HCT116 (cell line): Measurements from ENCODE around the gene ZNF57. TPM values are rescaled to one million over a fixed set of nuclear protein-coding genes. Genes with fewer than 3 reads are reported as not detected.

Experiments used
- ATAC-seq: fragments of 200-7000 bp; cut with Tn5 transposase; 2 replicates; pipeline ENCODE4 v1.9.1; 2020; ENCODE audit warnings: mild to moderate bottlenecking, moderate library complexity
- BruUV-seq: library from RNA; stranded (reverse); fragments of 400-500 nt; replicated peaks from 2 replicates; lab custom pipeline; 2021; lab: Mats Ljungman, UMichigan
- CTCF ChIA-PET: fragments of 300-600 bp; sonication (Branson Sonifier 250); formaldehyde crosslinking; loops from one replicate; lab custom pipeline; 2021; ENCODE audit warnings: antibody characterized with exemption; lab: Charles Lee
- POLR2A ChIA-PET: fragments of 300-600, 350-600 bp; sonication (Branson Sonifier 250); formaldehyde crosslinking; loops from one replicate; lab custom pipeline; 2021; ENCODE audit warnings: antibody characterized with exemption; lab: Charles Lee
- RAD21 ChIA-PET, 2 experiments: fragments of 300-600 bp; sonication (Branson Sonifier 250); formaldehyde crosslinking; loops; one replicate each; lab custom pipeline; 2023; ENCODE audit warnings: low total read pairs in 2 of 2; ENCODE audit not compliant: uncharacterized antibody in 2 of 2, unreplicated experiment in 2 of 2, low non-redundant PET in 1 of 2; lab: Charles Lee
- DNase-seq: peaks from one replicate; pipeline ENCODE4 v3.0.0-alpha.2; 2010; ENCODE audit warnings: low read depth, low spot score
- H2AFZ ChIP-seq: fragments of 200-600 bp; shearing (Covaris generic), sonication (generic); 2 replicates; pipeline ENCODE4 v1.6.1; 2017; ENCODE audit warnings: low read depth, mixed run types, mixed read lengths, antibody characterized with exemption, low read length; ENCODE audit not compliant: poor library complexity, severe bottlenecking
- H3K27ac ChIP-seq: 2 replicates; pipeline ENCODE4 v1.5.1; 2012; ENCODE audit warnings: low read depth, low read length
- H3K27me3 ChIP-seq: fragments of 200-600 bp; sonication (generic); 2 replicates; pipeline ENCODE4 v1.6.1; 2016; ENCODE audit warnings: mixed run types, low read length, mixed read lengths; ENCODE audit not compliant: insufficient read depth
- H3K36me3 ChIP-seq, 2 experiments: fragments of 200-500 bp in 1 of 2; fragments of 200-600 bp in 1 of 2; sonication (Bioruptor generic) in 1 of 2; sonication (generic) in 1 of 2; 2 replicates each; pipeline versions ENCODE4 v1.5.1 to v1.6.1; 2014 to 2016; ENCODE audit warnings: low read length in 2 of 2, inconsistent platforms in 1 of 2, mixed read lengths in 1 of 2, mixed run types in 1 of 2; ENCODE audit not compliant: insufficient read depth in 2 of 2, control insufficient read depth in 1 of 2
- H3K4me1 ChIP-seq, 2 experiments: fragments of 200-600 bp in 1 of 2; sonication (generic) in 1 of 2; 2 replicates each; pipeline versions ENCODE4 v1.5.1 to v1.6.1; 2012 to 2017; ENCODE audit warnings: low read length in 2 of 2, inconsistent platforms in 1 of 2, mild to moderate bottlenecking in 1 of 2, mixed read lengths in 1 of 2, mixed run types in 1 of 2, moderate library complexity in 1 of 2; ENCODE audit not compliant: insufficient read depth in 2 of 2, control insufficient read depth in 1 of 2
- H3K4me2 ChIP-seq: fragments of 200-600 bp; sonication (generic); 2 replicates; pipeline ENCODE4 v1.6.1; 2017; ENCODE audit warnings: mixed run types, low read length, mixed read lengths
- H3K4me3 ChIP-seq, 2 experiments: fragments of 200-600 bp in 1 of 2; sonication (generic) in 1 of 2; replicated peaks in 1 of 2; 2 replicates each; pipeline ENCODE4 v1.5.1; 2011 to 2016; ENCODE audit warnings: low read length in 2 of 2, control low read depth in 1 of 2, low read depth in 1 of 2, mild to moderate bottlenecking in 1 of 2, mixed read lengths in 1 of 2, mixed run types in 1 of 2
- H3K79me2 ChIP-seq: fragments of 200-600 bp; sonication (generic); 2 replicates; pipeline ENCODE4 v1.6.1; 2017; ENCODE audit warnings: mild to moderate bottlenecking, mixed run types, low read length, moderate library complexity, mixed read lengths; ENCODE audit not compliant: insufficient read depth
- H3K9ac ChIP-seq: fragments of 200-600 bp; sonication (generic); 2 replicates; pipeline ENCODE4 v1.6.1; 2016; ENCODE audit warnings: low read length, mixed read lengths
- H3K9me2 ChIP-seq: fragments of 200-600 bp; sonication (generic), shearing (Covaris generic); 2 replicates; pipeline ENCODE4 v1.6.1; 2017; ENCODE audit warnings: mixed run types, mild to moderate bottlenecking, moderate library complexity; ENCODE audit not compliant: insufficient read depth
- H3K9me3 ChIP-seq, 2 experiments: fragments of 200-500 bp in 1 of 2; fragments of 200-600 bp in 1 of 2; sonication (Bioruptor generic) in 1 of 2; sonication (generic) in 1 of 2; 2 replicates each; pipeline ENCODE4 v1.6.1; 2014 to 2017; ENCODE audit warnings: low read length in 2 of 2, mixed read lengths in 2 of 2, inconsistent platforms in 1 of 2, low read depth in 1 of 2, mild to moderate bottlenecking in 1 of 2, mixed run types in 1 of 2, moderate library complexity in 1 of 2; ENCODE audit not compliant: control insufficient read depth in 1 of 2, insufficient read depth in 1 of 2
- H4K20me1 ChIP-seq: fragments of 200-600 bp; sonication (generic), shearing (Covaris generic); 2 replicates; pipeline ENCODE4 v1.6.1; 2017; ENCODE audit warnings: mixed run types, mild to moderate bottlenecking, moderate library complexity; ENCODE audit not compliant: insufficient read depth
- CEBPB ChIP-seq: IDR thresholded peaks from 2 replicates; pipeline ENCODE4 v1.6.1; 2012; ENCODE audit warnings: low read depth
- ELF1 ChIP-seq: IDR thresholded peaks from 2 replicates; pipeline ENCODE4 v1.6.1; 2012; ENCODE audit warnings: low read depth, borderline replicate concordance
- EZH2 ChIP-seq: fragments of 200-600 bp; sonication (generic); IDR thresholded peaks from 2 replicates; pipeline ENCODE4 v1.6.1; 2017; ENCODE audit warnings: antibody characterized with exemption, mixed run types
- FOSL1 ChIP-seq: IDR thresholded peaks from 2 replicates; pipeline ENCODE4 v1.6.1; 2012; ENCODE audit warnings: low read depth
- POLR2AphosphoS5 ChIP-seq: IDR thresholded peaks from 2 replicates; pipeline ENCODE4 v1.6.1; 2011; ENCODE audit warnings: mild to moderate bottlenecking, low read depth, low read length, moderate library complexity
- RAD21 ChIP-seq: IDR thresholded peaks from 2 replicates; pipeline ENCODE4 v1.6.1; 2012; ENCODE audit warnings: low read depth, mild to moderate bottlenecking
- SP1 ChIP-seq: IDR thresholded peaks from 2 replicates; pipeline ENCODE4 v1.6.1; 2012; ENCODE audit warnings: low read depth
- SRF ChIP-seq: IDR thresholded peaks from 2 replicates; pipeline ENCODE4 v1.6.1; 2012; ENCODE audit warnings: low read depth
- TCF7L2 ChIP-seq: IDR thresholded peaks from 2 replicates; pipeline ENCODE4 v1.7.0; 2011; ENCODE audit warnings: borderline replicate concordance, inconsistent platforms; ENCODE audit not compliant: insufficient read depth, insufficient read length; ENCODE audit errors: extremely low read depth
- YY1 ChIP-seq: IDR thresholded peaks from 2 replicates; pipeline ENCODE4 v1.6.1; 2011; ENCODE audit warnings: low read length, low read depth, moderate library complexity, mild to moderate bottlenecking; ENCODE audit not compliant: insufficient replicate concordance; ENCODE audit errors: extremely low read depth
- ZNF274 ChIP-seq: fragments of 200-500 bp; sonication (Bioruptor generic); IDR thresholded peaks from 2 replicates; pipeline ENCODE4 v1.6.1; 2014; ENCODE audit warnings: mild to moderate bottlenecking, low read depth, low read length, inconsistent platforms
- intact Hi-C: fragments of 100-400 bp; cut with micrococcal nuclease; formaldehyde crosslinking; loops from 2 replicates; pipeline ENCODE4 v1.10.0; 2022
- total RNA-seq: library from RNA; stranded (reverse); gene quantifications from one replicate; pipeline ENCODE4 v1.2.1, GENCODE V29; 2021; ENCODE audit not compliant: unreplicated experiment
- TF ChIP-seq, protein P1 (sequence below), 3 experiments: fragments of 200-600 bp in 1 of 3; sonication (generic) in 1 of 3; IDR thresholded peaks in 2 of 3; conservative IDR thresholded peaks in 1 of 3; 2 replicates each; pipeline ENCODE4 v1.5.1; 2012 to 2017; ENCODE audit warnings: low read depth in 2 of 3, low read length in 2 of 3, antibody characterized with exemption in 1 of 3, borderline replicate concordance in 1 of 3, control low read depth in 1 of 3, mild to moderate bottlenecking in 1 of 3, mixed read lengths in 1 of 3, mixed run types in 1 of 3, moderate library complexity in 1 of 3; ENCODE audit not compliant: insufficient read depth in 1 of 3
- TF ChIP-seq, protein P2 (sequence below): IDR thresholded peaks from 2 replicates; pipeline ENCODE4 v1.6.1; 2012
- TF ChIP-seq, protein P3 (sequence below): IDR thresholded peaks from 2 replicates; pipeline ENCODE4 v1.6.1; 2012

Gene ZNF57
- total RNA-seq, 1 experiment from 2014 or later, result 8.3 TPM

DNA sequence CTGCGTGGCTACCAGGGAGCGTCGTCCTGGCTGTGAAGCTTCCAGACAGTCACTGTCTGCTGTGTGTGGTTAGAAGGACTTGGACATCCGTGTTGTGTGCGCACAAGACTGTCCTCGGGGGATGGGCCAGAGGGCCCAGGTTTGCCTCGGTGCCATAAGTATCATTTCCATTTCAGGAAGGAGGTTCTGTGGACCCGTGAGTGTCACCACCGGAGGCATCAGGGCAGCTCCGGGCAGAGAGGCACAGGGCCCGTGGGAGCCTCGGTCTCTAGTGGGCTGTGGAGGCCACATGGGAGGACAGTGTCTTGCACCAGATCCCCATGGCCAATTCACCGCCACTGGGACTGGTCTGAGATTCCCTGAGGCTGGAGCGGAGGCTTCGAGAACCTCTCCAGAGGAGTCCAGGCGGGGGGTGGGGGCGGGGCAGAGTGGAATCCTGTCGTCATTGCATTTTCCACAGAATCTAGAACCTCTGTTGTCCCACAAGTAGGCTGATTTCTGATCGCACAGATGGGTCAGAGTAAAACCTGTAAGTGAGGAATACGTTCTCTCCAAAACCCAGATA is 6.0 kb downstream of the ZNF57 start (continued):
- no peak for TF ChIP-seq ELF1
- TF ChIP-seq, protein P1, sequence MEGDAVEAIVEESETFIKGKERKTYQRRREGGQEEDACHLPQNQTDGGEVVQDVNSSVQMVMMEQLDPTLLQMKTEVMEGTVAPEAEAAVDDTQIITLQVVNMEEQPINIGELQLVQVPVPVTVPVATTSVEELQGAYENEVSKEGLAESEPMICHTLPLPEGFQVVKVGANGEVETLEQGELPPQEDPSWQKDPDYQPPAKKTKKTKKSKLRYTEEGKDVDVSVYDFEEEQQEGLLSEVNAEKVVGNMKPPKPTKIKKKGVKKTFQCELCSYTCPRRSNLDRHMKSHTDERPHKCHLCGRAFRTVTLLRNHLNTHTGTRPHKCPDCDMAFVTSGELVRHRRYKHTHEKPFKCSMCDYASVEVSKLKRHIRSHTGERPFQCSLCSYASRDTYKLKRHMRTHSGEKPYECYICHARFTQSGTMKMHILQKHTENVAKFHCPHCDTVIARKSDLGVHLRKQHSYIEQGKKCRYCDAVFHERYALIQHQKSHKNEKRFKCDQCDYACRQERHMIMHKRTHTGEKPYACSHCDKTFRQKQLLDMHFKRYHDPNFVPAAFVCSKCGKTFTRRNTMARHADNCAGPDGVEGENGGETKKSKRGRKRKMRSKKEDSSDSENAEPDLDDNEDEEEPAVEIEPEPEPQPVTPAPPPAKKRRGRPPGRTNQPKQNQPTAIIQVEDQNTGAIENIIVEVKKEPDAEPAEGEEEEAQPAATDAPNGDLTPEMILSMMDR (IDR thresholded peaks at IDR 0.05 in 2 of 3, conservative IDR thresholded peaks at IDR 0.05 in 1 of 3; ENCODE audit: borderline replicate concordance in 1 of 3, insufficient read depth in 1 of 3, low read depth in 2 of 3, low read length in 2 of 3), result no peak
- no peak for TF ChIP-seq TCF7L2

DNA sequence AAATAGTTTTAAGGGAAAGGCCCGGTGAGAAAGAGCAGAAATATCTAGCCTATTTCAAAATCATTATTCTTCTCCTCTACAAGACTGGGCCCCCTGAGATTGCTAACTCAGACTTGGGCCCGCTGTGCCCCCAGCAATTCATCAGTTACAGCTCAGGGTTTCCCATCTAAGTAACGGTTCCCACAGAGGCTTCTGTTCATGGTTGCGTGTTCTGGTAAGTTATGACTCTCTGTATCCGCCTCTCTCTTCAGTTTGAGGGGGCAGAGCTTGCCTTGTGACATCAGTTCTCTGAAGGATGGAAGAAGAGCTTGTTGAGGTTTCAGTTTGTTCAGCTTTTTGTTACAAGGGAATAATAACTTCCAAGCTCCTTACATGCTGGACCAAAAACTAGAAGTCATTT is 11.6 kb downstream of the ZNF57 start:
- BruUV-seq, result no TSS peak
- H3K36me3 ChIP-seq, result peaks cover 10 to 40% of the 10 kb centered on the region in 2 experiments
- RAD21 ChIA-PET, result no interaction called here

More for the DNA sequence above, 11.6 kb downstream of the ZNF57 start:
- Histone ChIP-seq H3K9ac (no peak overlapping the region), H3K4me1 (peaks cover 0 to 6% of the 10 kb centered on the region in 2 experiments; a peak in 2 of 4 replicates), H4K20me1 (0 out of 2 replicates have a peak, but pooled peaks cover 3% of the 10 kb centered on the region), H3K27me3 (no peaks in the 10 kb centered on the region), H3K79me2 (peaks cover 68% of the 10 kb centered on the region), H3K4me3 (no peak overlapping the region), H3K27ac (no peak overlapping the region), H3K9me2 (no peaks in the 10 kb centered on the region), H3K9me3 (peaks cover 8 to 25% of the 10 kb centered on the region in 2 experiments; a peak in 3 of 4 replicates), H3K4me2 (no peak overlapping the region), H2AFZ (no peak overlapping the region)
- ChIA-PET CTCF (interaction anchor here (1.0 kb wide), 1 partner anchor 24 kb away, joined by 4 read pairs; no protein-coding TSS in a partner anchor), POLR2A (no interaction called here)
- DNase-seq (no peak), ATAC-seq (no peak)
- TF ChIP-seq, protein P2, sequence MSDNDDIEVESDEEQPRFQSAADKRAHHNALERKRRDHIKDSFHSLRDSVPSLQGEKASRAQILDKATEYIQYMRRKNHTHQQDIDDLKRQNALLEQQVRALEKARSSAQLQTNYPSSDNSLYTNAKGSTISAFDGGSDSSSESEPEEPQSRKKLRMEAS, result no peak
- TF ChIP-seq TCF7L2 (no peak), ZNF274 (no peak), SP1 (no peak), EZH2 (no peak), FOSL1 (no peak), POLR2AphosphoS5 (no peak), SRF (no peak), YY1 (no peak), ELF1 (no peak), RAD21 (no peak), CEBPB (no peak)
- TF ChIP-seq, protein P3, sequence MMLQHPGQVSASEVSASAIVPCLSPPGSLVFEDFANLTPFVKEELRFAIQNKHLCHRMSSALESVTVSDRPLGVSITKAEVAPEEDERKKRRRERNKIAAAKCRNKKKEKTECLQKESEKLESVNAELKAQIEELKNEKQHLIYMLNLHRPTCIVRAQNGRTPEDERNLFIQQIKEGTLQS, result no peak
- TF ChIP-seq, protein P1 (IDR thresholded peaks at IDR 0.05 in 2 of 3, conservative IDR thresholded peaks at IDR 0.05 in 1 of 3; ENCODE audit: borderline replicate concordance in 1 of 3, insufficient read depth in 1 of 3, low read depth in 2 of 3, low read length in 2 of 3), result no peak
- intact Hi-C loops, result no loop called here
